GM13977 (cell line): ENCODE data around the gene WDR70.

Experiments
- DNase-seq: peaks from one replicate; pipeline ENCODE4 v3.0.0; 2012; ENCODE audit warnings: low spot score
- in situ Hi-C: fragments of 300-500 bp; cut with MboI; formaldehyde crosslinking; loops from one replicate; pipeline ENCODE4 v1.12.0; 2022; ENCODE audit warnings: low sequenced_read_pairs, low pct_unique_long_range_greater_than_20kb, mixed read lengths, inconsistent platforms; ENCODE audit not compliant: unreplicated experiment
- TF ChIP-seq, protein P1 (sequence below): IDR thresholded peaks from 2 replicates; pipeline ENCODE4 v1.5.1; 2012; ENCODE audit warnings: mild to moderate bottlenecking, control low read depth; ENCODE audit not compliant: insufficient read depth; ENCODE audit errors: extremely low read depth, missing control alignments

Gene WDR70

DNA sequence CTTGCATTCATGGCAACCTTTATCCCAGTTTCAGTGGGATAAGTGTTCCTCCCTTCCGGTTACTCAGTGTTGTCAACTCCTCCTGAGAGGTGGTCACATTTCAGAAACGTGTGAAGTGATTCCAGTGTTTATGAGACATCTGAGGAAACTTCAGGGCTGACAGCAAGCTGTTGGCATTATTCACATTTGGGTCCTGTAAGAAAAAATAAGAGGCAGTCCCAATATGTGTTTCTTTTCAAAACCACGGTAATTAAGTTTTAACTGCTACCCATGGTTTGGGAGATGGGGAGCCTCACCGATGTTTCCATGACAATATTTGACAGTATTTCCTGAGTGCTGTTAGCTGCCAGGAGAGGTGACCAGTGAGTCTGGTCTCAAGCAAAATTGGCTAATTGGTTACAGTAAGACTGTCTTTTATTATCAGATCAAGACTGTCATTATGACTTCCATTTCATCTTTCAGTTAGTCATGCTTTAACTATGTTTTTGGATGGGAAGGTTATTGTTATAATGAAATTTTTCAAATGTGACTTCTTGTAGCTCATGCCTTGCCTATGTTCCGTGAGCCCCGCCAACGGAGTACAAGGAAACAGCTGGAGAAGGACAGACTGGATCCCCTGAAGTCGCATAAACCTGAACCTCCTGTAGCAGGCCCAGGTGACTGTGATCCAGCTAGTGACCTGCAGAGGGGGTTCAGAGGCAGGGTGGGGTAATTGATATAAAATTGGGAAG, 345.4 kb downstream of the WDR70 start:
- in situ Hi-C loops, result no loop called here
- TF ChIP-seq, protein P1, sequence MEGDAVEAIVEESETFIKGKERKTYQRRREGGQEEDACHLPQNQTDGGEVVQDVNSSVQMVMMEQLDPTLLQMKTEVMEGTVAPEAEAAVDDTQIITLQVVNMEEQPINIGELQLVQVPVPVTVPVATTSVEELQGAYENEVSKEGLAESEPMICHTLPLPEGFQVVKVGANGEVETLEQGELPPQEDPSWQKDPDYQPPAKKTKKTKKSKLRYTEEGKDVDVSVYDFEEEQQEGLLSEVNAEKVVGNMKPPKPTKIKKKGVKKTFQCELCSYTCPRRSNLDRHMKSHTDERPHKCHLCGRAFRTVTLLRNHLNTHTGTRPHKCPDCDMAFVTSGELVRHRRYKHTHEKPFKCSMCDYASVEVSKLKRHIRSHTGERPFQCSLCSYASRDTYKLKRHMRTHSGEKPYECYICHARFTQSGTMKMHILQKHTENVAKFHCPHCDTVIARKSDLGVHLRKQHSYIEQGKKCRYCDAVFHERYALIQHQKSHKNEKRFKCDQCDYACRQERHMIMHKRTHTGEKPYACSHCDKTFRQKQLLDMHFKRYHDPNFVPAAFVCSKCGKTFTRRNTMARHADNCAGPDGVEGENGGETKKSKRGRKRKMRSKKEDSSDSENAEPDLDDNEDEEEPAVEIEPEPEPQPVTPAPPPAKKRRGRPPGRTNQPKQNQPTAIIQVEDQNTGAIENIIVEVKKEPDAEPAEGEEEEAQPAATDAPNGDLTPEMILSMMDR, result no peak
- DNase-seq, result no peak

DNA sequence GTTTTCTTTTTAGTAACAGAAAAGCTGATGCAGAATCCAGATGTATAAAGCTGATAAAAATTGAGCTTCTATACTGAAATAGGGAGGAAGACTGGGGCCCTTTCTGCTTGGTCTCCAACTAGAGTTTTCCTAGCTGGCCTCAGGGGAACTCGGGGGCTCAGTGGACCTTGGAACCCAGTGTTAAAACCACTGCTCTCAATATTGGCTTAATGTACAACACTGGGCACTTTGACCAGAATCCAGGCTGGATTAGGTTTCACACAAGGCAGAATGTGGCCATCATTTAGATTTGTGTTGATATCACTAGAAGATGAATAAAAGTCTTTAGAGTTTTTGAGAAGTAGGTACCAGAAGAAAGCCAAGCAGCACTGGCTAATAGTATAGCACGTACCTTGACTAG, 346.1 kb downstream of the WDR70 start:
- TF ChIP-seq, protein P1, result no peak
- DNase-seq, result no peak
- in situ Hi-C loops, result no loop called here

DNA sequence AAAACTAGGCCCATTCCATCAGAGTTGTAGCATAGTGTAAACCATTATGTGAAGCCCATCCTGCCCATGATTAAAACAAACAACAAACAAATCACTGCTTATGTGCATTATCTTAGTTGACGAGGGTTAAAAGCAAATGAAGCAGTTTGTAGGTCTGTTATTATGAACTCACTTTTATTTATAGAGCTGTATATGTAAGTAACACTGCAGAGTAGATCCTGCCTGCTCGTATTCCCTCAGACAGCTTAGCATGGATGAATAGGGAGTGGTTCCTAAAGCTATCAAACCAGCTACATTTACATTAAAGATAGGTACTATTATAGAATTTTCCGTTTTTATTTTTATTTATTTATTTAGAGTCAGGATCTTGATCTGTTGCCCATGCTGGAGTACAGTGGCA, 348.1 kb downstream of the WDR70 start:
- in situ Hi-C loops, result no loop called here
- TF ChIP-seq, protein P1, result no peak
- no peak for DNase-seq

DNA sequence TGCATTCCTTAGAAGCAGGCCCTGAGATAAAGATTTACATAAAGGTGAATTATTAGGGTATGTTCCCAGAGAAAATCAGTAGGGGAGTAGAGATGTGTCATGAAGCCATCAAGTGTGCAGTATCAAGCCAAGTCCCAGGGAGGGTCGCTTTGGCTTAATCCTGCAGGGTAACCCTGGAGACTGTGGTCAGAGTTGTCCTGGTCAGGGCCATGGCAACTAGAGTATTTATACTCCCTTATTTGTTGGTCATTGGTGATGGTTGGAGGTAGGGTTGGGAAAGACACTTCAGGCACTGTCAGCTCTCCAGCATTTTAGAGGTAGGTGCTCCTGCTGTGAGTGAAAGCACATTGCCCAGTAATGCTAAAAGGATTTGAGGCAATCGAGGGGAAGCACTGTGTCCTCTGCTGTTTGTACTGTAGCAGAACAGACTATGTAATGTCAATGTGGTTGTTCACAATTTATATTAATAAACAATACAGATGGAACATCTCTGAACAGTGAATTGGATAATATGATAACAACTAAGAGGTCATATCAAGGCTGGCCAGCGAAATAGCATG, 351.9 kb downstream of the WDR70 start:
- TF ChIP-seq, protein P1, result no peak
- no peak for DNase-seq
- in situ Hi-C loops, result no loop called here

DNA sequence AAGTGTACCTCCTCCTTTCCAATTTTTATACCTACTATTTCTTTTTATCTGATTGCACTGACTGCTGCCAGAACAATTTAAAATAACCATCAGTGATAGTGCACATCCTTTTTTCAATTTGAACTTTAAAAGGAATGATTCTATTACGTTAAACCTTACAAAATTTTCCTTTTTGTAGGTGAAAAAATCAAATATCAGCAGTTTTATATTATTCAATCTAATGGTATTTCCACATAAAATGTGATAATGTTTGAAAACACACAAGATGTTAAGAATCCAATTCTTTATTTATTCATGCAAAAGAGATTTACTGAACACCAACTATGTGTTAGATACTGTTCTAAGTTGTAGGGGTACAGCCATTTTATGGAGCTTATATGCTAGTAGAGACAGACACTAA, 355.0 kb downstream of the WDR70 start:
- TF ChIP-seq, protein P1, result no peak
- in situ Hi-C loops, result no loop called here

DNA sequence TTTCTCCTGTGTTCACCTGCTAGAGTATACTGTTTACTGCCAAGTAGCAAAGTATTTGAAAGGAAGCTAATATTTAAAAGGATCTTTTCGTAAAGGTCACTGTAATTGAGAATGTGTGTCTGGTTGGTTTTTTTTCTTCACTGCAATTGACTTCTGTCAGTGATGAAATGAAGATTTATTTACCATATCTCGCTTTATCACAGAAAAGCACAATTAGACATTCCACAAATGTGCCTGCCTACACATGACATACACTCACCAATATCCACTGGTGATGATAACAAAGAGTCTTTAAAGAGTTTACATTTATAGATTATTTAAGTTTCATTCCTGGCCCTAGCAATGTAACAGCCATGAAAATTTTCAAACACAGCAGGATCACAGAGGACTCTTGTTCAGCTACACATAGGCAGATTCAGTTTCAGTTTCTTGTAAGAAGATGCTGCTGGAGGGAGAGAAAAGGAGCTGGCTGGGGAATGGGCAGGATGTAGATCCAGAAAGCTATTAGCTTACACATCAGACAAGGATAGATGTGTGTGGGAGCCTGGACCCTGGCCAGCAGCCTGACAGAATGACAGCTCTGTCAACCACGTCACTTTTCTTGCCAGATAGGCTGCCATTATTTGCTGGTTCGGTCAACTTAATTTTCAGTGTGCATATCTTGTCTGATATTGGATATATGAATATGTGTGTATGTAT, 356.7 kb downstream of the WDR70 start:
- in situ Hi-C loops, result no loop called here
- TF ChIP-seq, protein P1, result no peak
- DNase-seq, result no peak

More for the DNA sequence above, 355.0 kb downstream of the WDR70 start:
- no peak for DNase-seq
